Spinal cord (tissue), 10 donors: ENCODE measurements around the gene TFR2. TPM values are rescaled to one million over a fixed set of nuclear protein-coding genes. Genes with fewer than 3 reads are reported as not detected.

Experiments used
- DNase-seq, 6 donors: peaks; one replicate each; pipeline versions ENCODE4 v3.0.0 to v3.0.0-alpha.2; 2013 to 2015; ENCODE audit warnings: low spot score in 6 of 6, low read depth in 4 of 6
- H3K27ac ChIP-seq: one replicate; pipeline ENCODE4 v1.5.1; 2013; ENCODE audit warnings: low read depth, low read length, control low read depth
- H3K27me3 ChIP-seq: one replicate; pipeline ENCODE4 v1.6.1; 2013; ENCODE audit warnings: low read length; ENCODE audit not compliant: control insufficient read depth, insufficient read depth
- H3K36me3 ChIP-seq: one replicate; pipeline ENCODE4 v1.6.1; 2013; ENCODE audit warnings: low read length; ENCODE audit not compliant: control insufficient read depth, insufficient read depth
- H3K4me1 ChIP-seq: one replicate; pipeline ENCODE4 v1.6.1; 2013; ENCODE audit warnings: low read length; ENCODE audit not compliant: control insufficient read depth, insufficient read depth
- H3K4me3 ChIP-seq: one replicate; pipeline ENCODE4 v1.5.1; 2013; ENCODE audit warnings: low read depth, low read length, control low read depth
- H3K9me3 ChIP-seq: one replicate; pipeline ENCODE4 v1.6.1; 2013; ENCODE audit warnings: low read length; ENCODE audit not compliant: control insufficient read depth, insufficient read depth
- WGBS: methylation state at CpG from one replicate; pipeline ENCODE4 v1.1.5; 2013; ENCODE audit warnings: missing lambda C conversion rate; ENCODE audit not compliant: insufficient coverage; 5-methylcytosine and 5-hydroxymethylcytosine counted together
- polyA plus RNA-seq, 2 donors: library from polyadenylated mRNA; unstranded; fragments of 120-200 nt; gene quantifications; one replicate each; pipeline ENCODE4 v1.2.1, GENCODE V29; 2013; ENCODE audit not compliant: insufficient read length in 2 of 2
- total RNA-seq, 2 donors: library from RNA; depleted of rRNA in 1 of 2; stranded (reverse); fragments of 120-200 nt in 1 of 2; fragments of >200 nt in 1 of 2; gene quantifications; one replicate each; pipeline versions ENCODE4 v1.2.3 to v1.2.4, GENCODE V29; 2013 to 2014
- donor health status: healthy.

Gene TFR2
- total and polyA plus RNA-seq, 4 donors: 3.7 to 17.9 (median 12.0) TPM

DNA sequence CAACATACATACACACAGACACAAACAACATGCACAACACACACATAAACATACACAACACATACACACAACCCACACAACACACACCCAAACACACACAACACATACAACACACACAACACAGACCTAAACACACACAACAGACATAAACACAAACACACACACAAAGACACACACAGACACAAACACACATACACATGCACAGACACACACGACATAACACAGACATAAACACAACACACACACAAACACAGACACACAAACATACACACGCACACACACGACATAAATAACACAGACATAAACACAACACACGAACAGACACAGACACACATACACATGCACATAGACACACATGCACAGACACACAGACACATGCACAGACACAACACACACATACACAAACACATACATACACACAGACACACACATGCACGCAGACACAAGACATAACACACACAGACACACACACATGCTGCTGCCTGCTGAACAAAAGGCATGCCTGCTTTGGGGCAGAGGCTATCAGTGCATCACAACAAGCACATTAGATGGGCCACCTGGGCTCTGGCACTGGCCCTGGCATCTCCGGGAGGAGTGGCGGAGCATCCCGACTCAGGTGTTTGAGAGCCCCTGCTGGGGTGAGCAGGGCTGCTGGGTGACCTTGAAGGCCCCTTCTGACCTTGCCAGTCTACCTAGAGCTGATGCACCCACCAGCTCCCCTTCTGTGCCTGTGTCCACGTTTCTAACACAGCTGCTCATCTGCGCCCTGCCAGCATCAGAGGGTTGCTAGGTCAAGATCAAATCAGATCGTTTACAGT, 60.7 kb downstream of the TFR2 start:
- Histone ChIP-seq H3K27ac (no peak overlapping the region), H3K9me3 (no peaks in the 10 kb centered on the region), H3K36me3 (peaks cover 85% of the 10 kb centered on the region), H3K27me3 (no peaks in the 10 kb centered on the region), H3K4me3 (no peak overlapping the region), H3K4me1 (peaks cover 35% of the 10 kb centered on the region)
- DNase-seq: no peak
- 92% methylated on average over 9 of the region's 11 CpGs for WGBS

DNA sequence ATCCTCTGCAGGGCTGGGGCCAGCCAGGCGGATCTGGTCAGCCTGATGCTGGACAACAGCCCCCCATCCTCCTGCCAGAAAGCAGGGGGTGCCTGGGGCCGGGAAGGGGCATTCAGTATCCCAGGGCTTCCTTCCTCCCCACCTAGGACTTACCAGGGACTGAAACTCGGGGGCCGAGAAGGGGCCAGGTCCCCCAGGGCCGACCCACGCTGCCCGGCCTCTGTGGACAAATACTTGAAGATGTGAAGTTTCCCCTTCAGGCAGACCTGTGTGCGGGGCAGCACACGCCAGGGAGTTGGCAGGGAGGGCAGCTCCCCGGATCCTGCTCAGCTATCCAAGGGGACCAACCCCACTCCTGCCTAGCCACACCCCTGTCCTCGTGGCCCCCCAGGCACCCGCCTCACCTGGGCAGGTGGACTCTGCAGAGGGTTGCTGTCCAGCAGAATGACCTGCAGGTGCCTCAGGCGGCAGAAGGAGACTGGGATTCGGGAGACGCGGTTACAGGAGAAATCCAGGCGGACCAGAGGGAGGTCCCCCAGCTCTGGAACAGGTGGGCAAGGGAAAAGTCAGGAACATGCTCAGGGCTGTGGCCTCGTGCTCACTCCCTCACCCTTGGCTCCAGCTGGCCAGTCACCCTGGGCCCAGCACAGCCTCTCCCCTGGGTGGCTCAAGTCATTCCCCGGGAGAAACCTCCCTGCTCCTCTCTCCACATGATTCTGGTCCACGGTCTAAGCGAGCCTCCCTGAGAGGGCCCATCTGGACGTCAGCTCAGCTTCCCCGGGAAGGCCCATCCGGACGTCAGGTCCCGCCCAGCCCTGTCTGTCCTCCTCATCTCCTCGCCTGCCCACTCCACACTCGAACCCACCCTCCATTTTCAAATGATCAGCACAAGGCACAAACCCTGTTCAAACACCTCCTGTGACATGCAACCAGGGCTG, 62.8 kb downstream of the TFR2 start:
- Histone ChIP-seq H3K27ac (no peak overlapping the region), H3K27me3 (no peaks in the 10 kb centered on the region), H3K4me3 (no peak overlapping the region), H3K4me1 (peaks cover 14% of the 10 kb centered on the region), H3K9me3 (no peaks in the 10 kb centered on the region), H3K36me3 (peaks cover 98% of the 10 kb centered on the region)
- 96% methylated on average over 27 of the region's 28 CpGs for WGBS
- DNase-seq: no peak

DNA sequence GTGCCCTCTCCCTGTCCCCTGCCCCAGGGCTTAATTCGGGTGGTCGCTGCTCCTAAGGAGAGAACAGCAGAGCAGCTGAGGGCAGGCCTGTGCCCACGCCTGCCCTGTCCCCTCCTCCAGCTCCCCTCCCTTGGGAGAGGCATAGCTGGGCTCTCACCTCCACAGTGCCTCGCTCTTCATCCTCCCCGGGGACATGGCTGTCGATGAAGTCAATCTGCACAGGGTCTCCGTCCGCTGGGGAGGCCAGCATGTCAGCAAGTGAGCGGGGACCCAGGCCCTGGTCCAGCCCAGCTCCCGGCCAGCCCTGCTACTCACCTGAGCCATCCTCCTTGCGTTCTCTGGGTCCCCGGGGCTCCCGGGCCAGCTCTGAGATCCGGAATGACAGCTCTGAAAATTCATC, 63.8 kb downstream of the TFR2 start:
- Histone ChIP-seq H3K27me3 (no peaks in the 10 kb centered on the region), H3K27ac (no peak overlapping the region), H3K4me1 (peaks cover 4% of the 10 kb centered on the region), H3K9me3 (no peaks in the 10 kb centered on the region), H3K36me3 (peaks cover 98% of the 10 kb centered on the region), H3K4me3 (no peak overlapping the region)
- DNase-seq: no peak
- WGBS: 95% methylated on average over 13 of the region's 14 CpGs

DNA sequence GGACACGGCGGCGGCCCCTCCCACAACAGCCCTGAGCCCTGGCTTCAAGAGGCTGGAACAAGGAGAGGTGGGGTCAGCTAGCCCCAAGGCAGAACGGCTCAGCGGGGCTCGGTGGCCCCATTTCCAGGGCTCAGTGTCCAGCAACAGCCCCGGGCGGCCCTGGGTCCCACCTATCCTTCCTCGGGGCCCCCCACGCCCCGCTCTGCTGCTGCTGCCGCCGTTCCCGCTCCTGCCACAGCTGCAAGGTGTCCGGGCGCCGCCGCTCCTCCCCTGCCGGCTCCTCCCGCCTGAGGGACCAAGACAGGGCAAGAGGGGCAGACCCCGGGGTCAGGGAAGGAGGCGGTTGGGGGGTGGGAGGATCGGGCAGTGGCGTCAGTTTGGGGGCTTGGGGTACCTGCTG, 64.2 kb downstream of the TFR2 start:
- no peak for DNase-seq
- no peaks in the 10 kb centered on the region for H3K9me3 ChIP-seq
- H3K27ac ChIP-seq: no peak overlapping the region
- H3K4me3 ChIP-seq: no peak overlapping the region
- no peaks in the 10 kb centered on the region for H3K4me1 ChIP-seq
- WGBS: 89% methylated on average over 19 of the region's 24 CpGs
- peaks cover 98% of the 10 kb centered on the region for H3K36me3 ChIP-seq
- no peaks in the 10 kb centered on the region for H3K27me3 ChIP-seq

DNA sequence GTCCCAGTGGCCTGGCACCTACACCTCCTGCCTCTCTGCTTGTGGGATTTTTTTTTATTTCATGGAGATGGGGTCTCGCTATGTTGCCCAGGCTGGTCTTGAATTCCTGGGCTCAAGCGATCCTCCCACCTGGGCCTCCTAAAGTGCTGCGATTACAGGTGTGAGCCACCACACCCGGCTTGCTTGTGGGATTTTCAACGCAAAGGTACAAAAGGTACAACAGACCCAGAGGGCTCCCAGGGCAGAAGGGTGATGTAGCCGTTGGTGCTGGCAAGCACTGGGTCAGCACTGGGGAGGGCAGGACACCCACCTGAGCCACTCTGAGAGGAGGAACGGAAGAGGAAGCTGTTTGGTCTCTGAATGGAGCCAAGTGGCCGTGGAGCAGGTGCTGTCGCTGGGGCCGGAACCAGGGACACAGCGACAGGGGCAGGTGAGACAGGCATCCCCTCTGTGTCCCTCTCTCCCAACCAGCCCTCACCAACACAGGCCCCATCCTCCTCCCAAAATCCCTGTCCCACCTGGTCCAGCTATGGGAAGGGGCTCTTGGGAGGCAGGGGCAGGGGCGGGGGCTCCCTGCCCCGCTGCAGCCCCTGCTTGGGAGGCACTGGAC, 64.9 kb downstream of the TFR2 start:
- Histone ChIP-seq H3K36me3 (peaks cover 92% of the 10 kb centered on the region), H3K4me1 (peaks cover under 1% of the 10 kb centered on the region), H3K9me3 (no peaks in the 10 kb centered on the region), H3K27me3 (peaks cover under 1% of the 10 kb centered on the region), H3K4me3 (no peak overlapping the region), H3K27ac (no peak overlapping the region)
- DNase-seq: no peak
- 95% methylated on average over 12 of the region's 13 CpGs for WGBS

DNA sequence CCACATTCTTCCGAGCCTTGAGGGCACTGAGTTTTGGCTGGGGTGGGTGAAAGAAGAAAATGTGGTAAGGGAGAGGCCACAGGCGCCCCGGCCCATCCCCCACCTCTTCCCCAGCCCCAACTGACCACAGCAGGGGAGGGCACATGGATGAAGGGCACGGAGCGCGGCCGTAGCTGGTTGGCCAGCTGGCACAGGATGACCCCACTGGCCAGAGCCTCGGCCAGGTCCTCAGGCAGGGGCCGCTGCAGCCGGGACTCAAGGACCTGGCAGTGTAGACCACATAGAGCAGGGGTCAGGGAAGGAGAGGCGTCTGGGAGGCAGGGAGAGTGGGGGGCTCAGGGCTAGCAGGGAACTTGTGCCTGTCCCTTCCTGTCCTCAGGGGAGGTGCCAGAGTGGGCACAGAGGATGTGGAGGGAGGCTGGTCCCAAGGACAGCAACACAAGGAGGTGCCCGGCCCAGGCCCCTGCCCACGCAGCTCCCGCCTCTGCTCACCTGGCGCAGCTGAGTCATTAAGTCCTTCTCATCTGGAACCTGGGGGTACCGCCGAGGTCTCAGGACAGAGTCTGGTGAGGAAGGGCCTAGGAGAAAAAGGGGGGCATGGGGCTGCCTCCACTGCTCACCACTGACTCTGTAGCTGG, 65.5 kb downstream of the TFR2 start:
- H3K4me1 ChIP-seq: peaks cover 6% of the 10 kb centered on the region
- no peak overlapping the region for H3K4me3 ChIP-seq
- H3K27me3 ChIP-seq: peaks cover 6% of the 10 kb centered on the region
- peaks cover 90% of the 10 kb centered on the region for H3K36me3 ChIP-seq
- H3K27ac ChIP-seq: no peak overlapping the region
- no peak for DNase-seq
- 90% methylated on average over 14 of the region's 17 CpGs for WGBS
- H3K9me3 ChIP-seq: no peaks in the 10 kb centered on the region

DNA sequence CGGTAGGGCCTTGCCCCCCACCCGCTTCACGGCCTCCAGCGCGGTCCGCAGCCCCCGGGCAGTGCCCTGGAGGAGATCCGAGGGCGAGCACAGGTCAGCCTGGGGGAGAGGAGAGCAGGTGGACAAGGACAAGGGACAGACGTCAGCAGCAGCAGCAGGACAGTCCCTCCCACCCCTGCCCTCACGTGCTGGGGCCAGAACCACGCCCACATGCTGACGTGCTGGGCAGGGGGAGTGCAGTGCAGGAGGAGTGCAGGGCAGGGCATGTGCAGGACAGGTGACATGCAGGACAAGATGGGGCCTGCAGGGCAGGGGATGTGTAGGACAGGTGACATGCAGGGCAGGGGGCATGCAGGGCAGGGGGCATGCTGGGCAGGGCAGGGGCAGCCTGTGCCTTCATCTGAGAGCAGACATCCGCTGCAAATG, 66.1 kb downstream of the TFR2 start:
- Histone ChIP-seq H3K36me3 (peaks cover 84% of the 10 kb centered on the region), H3K27me3 (peaks cover 9% of the 10 kb centered on the region), H3K4me3 (no peak overlapping the region), H3K4me1 (peaks cover 12% of the 10 kb centered on the region), H3K27ac (no peak overlapping the region), H3K9me3 (no peaks in the 10 kb centered on the region)
- no peak for DNase-seq
- WGBS: 86% methylated on average over 11 of the region's 14 CpGs

DNA sequence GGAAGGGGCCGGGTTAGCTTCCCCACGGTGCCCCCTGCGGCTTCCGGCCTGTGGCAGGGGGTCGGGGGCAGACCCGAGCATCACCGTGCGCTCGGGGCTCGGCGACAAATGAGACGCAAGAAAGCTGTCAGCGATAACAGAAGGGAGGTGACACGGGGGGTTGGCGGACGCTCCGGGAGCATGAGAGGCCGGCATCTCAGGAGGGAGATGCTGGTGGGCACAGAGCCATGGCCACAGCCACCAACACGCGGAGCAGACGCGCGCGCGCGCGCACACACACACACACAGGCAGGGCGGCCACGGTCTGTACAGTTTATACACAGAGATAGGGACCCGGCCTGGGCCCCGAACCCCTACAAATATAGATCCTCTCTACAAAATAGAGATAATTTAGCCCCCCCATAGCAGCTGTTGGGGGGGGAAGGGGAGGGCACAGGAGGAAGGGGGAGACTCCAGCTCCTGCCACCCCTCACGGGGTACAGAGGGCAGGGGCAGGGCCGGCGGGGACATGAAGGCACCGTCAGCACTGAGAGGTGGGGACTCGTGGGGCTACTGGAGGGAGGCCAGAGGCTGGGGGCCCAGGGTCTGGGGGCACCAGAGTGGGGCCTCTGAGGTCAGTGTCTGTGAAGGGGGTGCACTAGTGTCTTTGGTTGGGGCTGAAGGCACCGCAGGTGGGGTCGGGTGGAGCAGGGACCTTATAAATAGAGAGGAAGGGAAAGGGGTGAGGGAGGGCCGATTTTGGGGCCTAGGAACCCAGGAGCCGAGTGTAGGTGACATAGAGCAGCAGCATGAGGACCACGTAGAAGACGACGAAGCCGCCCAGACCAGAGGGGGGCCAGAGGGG, 66.8 kb downstream of the TFR2 start:
- Histone ChIP-seq H3K4me3 (no peak overlapping the region), H3K36me3 (peaks cover 77% of the 10 kb centered on the region), H3K9me3 (no peaks in the 10 kb centered on the region), H3K27ac (no peak overlapping the region), H3K4me1 (peaks cover 18% of the 10 kb centered on the region), H3K27me3 (peaks cover 9% of the 10 kb centered on the region)
- no peak for DNase-seq
- WGBS: 90% methylated on average over 29 of the region's 44 CpGs
